Esophagus muscularis mucosa (tissue), 3 donors: ENCODE measurements around the gene DAB2IP.

Experiments
- POLR2A ChIP-seq: fragments of 450-650 bp; IDR thresholded peaks from one replicate; pipeline ENCODE4 v1.6.1; 2017; ENCODE audit warnings: antibody characterized with exemption, moderate library complexity, mild to moderate bottlenecking, low read depth
- TF ChIP-seq, protein P1 (sequence below), 3 experiments: fragments of 200-600 bp in 2 of 3; fragments of 450-650 bp in 1 of 3; sonication (generic) in 2 of 3; IDR thresholded peaks; one replicate each; pipeline ENCODE4 v1.5.1; 2017 to 2019; ENCODE audit warnings: antibody characterized with exemption in 3 of 3, mild to moderate bottlenecking in 2 of 3, moderate library complexity in 1 of 3

DNA sequence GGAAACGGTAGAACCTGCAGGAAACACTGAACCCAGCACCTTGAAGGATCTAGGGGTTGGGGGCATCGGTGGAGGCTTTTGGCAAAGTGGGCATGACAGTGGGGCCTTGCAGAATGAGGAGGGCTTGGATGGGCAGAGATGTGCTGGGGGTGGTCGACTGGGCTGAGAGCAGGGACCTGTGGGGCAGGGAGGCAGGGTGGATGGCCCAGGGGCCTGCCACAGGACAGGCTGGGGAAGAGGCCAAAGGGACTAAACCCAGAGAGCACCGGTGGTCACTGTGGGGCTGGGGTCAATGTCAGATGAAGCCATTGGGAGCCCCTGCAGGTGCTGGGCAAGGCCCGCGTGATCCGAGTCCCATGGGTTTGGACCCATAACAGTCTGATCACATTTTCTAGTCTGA, 175.3 kb downstream of the DAB2IP start:
- TF ChIP-seq, protein P1, sequence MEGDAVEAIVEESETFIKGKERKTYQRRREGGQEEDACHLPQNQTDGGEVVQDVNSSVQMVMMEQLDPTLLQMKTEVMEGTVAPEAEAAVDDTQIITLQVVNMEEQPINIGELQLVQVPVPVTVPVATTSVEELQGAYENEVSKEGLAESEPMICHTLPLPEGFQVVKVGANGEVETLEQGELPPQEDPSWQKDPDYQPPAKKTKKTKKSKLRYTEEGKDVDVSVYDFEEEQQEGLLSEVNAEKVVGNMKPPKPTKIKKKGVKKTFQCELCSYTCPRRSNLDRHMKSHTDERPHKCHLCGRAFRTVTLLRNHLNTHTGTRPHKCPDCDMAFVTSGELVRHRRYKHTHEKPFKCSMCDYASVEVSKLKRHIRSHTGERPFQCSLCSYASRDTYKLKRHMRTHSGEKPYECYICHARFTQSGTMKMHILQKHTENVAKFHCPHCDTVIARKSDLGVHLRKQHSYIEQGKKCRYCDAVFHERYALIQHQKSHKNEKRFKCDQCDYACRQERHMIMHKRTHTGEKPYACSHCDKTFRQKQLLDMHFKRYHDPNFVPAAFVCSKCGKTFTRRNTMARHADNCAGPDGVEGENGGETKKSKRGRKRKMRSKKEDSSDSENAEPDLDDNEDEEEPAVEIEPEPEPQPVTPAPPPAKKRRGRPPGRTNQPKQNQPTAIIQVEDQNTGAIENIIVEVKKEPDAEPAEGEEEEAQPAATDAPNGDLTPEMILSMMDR (IDR thresholded peaks at IDR 0.05): no peak
- no peak for TF ChIP-seq POLR2A
